CMK (cell line): ENCODE measurements around the gene GYPA.
"Not testable (repeated sequence)": the region's sequence is repeated elsewhere in the genome, so short reads cannot be mapped to it uniquely, and the experiment has no call there.

Experiments
- DNase-seq: peaks from one replicate; pipeline ENCODE4 v3.0.0-alpha.2; 2010; ENCODE audit warnings: low read depth

GYPA gene

DNA sequence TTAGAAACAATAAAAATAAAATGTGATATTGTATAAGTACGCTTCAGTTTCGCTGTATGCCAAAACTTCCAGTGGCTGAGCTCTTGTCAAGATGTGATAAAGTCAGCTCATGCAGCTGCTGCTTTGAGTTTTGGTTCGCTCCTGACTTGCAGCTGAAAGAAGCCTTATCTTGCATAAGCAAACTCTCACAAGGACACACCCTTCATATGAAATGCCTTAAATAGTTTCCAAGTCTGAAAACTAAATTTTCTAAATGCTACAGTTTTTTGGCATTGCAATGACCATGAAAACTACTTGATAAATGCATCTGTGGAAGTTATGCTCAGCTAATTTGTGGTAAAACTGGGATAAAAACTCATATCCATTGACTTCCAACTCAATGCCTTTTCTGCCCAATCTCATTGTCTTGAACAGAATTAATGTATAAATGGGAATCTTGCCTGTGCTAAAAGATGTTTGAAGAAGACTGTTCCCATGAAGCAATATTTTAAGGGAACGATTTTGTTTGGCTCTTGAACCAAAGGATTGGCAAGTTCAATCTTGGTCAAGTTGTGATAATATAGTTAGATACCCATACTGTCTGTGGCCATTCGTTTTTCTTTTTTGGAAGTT lies 11.7 kb downstream of the GYPA start:
- DNase-seq: not testable (repeated sequence)

DNA sequence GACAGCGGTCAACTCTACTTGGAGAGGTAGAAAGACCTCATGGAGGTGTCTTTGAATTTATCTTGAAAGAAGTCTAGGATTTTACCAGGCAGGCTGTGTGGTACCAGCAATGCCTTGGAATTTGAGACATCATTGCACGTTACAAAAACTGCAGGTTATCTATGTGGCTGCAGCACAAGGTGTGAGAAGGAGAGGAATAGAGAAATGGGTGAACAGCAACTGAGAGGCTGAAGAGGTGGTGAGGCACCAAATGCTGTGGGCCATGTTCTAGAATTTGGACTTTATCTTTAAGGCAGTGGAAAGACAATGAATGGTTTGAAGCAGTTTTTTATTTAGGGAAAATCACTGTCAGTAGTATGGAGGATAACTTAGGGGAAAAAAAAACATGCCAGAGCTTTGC lies 15.4 kb downstream of the GYPA start:
- not testable (repeated sequence) for DNase-seq

DNA sequence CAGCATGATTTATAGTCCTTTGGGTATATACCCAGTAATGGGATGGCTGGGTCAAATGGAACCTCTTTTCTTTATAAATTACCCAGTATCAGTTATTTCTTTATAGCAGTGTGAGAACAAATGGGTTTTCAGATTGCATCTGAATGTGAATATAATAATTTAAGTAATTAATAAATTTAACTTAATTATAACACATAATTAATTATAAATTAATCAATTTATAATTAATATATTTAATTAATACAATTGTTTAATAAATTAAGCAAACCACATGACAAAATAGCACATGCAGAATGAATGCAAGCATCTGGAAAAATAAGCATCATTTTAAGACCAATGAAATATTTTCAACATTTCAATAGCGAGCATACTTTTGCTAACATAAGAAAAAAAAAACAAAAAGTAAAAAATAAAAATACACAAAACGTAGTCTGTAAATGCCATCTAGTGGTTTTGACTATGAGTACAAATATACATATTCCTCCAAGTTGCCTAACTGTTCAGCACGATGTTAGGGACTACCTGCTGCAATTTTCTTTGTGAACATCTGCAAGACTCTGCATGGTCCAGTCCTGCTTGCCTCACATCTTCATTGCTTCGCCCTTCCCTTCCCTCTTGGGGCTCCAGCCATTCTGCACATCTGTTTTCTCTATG lies 16.4 kb downstream of the GYPA start:
- not testable (repeated sequence) for DNase-seq

DNA sequence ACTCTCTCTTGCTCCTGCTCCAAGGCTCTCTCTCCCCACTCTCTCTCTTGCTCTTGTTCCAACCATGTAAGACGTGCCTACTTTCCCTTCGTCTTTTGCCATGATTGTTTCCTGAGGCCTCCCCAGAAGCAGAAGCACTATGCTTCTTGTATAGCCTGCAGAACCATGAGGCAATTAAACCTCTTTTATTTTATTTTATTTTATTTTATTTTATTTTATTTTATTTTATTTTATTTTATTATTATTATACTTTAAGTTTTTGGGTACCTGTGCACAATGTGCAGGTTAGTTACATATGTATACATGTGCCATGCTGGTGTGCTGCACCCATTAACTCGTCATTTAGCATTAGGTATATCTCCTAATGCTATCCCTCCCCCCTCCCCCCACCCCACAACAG lies 17.2 kb downstream of the GYPA start:
- not testable (repeated sequence) for DNase-seq

DNA sequence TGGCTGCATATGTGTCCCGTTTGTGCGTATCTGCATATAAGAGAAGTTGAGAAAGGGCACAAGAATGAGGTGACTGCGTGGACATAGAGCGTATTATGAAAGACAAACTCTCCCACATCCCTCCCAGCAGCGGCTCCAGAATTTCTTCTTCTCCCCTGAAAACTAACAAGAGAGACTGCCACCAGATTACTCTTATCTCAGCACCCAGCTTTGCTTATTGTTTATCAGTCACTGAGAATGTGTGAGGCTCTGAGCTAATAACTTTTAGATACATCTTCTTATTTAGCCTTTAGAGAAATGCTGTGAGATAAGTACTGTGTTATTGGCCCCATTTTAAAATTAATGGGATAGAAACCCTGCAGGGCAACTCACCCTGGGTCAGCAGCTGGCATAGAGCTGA lies 20.8 kb downstream of the GYPA start:
- DNase-seq: not testable (repeated sequence)

DNA sequence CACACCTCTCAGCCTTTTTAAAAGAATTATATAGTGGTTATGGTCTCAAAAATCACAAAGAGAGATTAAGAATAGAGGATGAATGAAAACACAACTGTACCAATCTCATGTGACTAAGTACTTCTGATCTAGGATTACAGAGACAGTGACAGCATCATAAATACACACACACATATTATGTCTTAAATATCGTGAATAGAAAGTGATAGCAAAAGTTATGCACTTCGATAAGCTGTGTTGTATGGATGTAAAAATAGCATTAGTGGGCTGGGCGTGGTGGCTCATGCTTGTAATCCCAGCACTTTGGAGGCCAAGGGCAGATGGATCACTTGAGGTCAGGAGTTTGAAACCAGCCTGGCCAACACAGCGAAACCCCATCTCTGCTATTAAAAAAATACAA lies 25.0 kb downstream of the GYPA start:
- no peak for DNase-seq

DNA sequence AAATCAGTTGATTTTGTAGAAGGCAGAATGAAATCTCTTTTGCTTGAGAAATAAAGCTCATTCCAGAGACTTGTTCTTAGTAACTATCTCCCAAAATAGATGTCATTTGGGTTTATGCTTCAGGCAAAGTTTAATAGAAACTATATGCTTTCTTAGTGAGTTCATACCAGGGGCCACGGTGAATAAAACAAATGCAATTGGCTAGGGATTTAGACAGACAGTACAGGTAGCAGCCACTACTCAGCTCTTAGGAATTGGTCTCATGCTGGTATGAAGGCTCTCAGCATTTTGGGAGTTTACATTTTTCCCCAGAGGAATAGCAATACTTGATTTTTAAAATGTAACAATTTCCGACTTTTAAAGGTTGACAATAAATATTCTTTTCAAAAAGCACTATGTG lies 27.0 kb downstream of the GYPA start:
- DNase-seq: no peak

DNA sequence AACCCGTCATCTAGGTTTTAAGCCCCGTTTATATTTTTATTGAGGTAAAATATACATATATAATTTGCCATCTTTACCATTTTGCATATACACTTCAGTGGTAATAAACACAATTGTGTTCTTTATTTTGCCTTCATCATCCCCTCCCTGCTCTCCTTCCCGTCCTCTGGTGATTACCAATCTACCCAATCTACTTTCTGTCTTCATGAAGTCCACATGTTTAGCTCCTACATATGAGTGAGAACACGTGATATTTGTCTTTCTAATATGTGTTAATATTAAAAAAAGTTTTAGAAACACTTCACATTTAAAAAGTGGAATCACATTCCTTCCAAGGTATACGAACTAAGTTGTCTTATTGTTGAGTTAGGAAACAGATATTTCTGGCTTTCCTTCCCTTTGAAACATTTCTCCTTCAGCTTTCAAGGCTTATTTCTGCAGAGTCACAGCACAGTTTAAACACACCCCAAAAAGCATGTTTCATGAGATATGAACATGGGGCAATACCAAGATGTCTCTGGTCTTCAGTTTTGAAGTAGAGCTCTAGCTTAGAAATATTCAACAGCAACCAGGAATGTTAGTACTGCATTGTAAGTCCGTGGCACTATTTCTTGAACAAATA lies 35.9 kb downstream of the GYPA start:
- no peak for DNase-seq

DNA sequence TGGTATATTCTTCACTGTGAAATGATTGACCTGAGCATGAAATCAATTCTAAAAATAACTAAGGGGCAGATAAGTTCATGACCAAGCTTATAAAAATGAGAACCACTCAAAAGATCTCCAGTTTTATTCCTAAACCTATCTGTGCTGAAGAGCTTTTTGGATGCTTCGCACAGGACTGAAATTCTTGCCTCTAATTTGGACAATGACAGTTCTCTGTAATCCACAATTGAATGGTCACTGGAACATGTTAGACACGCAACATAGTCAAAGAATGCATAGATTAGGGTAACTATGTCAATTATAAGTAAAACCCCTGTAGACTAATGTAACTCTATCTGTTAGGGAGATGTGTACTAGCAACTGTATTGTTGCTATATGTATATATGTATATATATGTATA lies 42.7 kb downstream of the GYPA start:
- not testable (repeated sequence) for DNase-seq

DNA sequence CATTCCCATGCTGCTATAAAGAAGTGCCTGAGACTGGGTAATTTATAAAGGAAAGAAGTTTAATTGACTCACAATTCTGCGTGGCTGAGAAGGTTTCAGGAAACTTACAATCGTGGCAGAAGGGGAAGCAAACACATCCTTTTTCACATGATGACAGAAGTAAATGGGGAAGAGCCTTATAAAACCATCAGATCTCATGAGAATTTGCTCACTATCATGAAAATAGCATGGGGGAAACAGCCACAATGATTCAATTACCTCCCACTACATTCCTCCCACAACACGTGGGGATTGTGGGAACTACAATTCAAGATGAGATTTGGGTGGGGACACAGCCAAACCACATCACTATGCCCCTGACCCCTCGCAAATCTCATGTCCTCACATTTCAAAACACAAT lies 46.5 kb downstream of the GYPA start:
- DNase-seq: peak; percentile 5

DNA sequence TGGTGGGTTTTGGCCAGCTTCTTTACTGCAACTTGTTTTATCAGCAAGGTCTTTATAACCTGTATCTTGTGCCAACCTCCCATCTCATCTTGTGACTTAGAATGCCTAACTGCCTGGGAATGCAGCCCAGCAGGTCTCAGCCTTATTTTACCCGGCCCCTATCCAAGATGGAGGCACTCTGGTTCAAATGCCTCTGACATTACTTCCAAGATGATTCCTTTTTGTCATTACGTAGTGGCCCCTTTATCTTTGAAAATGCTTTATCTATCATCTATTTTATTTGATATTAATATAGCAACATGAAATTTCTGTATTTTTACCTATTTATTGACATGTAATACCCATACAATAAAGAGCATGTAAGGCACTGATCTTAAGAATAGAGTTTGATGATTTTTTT lies 49.3 kb downstream of the GYPA start:
- DNase-seq: not testable (repeated sequence)

DNA sequence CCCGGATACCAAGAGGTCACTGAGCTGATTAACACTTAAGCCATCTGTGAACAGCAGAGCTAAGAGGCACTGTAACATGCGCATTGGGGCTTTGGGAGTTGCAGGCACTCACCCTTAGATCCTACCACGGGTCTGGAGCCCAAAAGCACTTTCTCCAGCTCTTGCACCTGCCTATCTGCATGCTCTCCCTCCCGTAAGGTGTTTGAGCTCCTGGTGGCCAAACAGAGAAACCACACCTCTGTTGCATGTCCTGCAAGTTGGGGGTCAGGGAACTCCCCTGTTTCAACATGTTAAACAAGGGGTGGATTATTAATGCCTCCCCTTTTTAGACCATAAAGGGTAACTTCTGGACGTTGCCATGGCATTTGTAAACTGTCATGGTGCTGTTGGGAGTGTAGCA lies 49.8 kb downstream of the GYPA start:
- DNase-seq: no peak

DNA sequence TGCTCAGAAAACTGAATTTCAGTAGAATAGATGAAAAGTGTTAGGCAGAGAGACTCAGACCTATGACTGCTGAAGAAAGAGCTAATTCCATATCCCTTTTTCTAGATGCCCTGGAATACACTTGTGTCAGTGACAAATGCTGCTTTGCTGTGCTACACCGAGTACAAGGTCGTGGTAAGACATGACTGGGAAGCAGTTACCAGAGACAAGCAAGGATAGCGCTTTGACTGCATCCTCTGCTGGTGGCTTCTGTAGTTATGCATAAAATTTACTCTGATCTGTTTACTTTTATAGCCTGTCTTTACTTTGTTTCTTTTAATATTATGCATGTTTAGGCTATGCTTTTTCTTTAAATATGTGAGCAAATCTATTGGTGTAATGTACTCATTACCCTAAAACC lies 58.5 kb downstream of the GYPA start:
- DNase-seq: not testable (repeated sequence)

DNA sequence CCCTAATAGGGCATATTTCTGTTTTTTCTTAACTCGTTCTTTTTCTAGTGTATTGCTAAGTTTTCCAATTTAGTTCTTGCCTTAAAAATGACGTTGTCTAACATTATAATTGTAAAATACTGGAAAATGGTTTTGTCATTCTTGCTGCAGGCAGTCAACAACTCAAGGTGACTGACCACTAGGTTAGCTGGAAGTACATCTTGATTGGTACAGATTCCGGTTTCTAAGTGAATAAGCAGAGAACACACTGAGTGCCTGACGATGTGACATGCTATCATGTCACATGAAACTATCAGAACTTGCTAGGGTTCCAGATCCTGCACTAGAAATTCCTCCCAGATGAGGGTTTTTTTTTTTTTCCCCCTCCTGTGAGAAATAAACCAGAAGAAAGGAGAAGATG lies 60.4 kb downstream of the GYPA start:
- not testable (repeated sequence) for DNase-seq

DNA sequence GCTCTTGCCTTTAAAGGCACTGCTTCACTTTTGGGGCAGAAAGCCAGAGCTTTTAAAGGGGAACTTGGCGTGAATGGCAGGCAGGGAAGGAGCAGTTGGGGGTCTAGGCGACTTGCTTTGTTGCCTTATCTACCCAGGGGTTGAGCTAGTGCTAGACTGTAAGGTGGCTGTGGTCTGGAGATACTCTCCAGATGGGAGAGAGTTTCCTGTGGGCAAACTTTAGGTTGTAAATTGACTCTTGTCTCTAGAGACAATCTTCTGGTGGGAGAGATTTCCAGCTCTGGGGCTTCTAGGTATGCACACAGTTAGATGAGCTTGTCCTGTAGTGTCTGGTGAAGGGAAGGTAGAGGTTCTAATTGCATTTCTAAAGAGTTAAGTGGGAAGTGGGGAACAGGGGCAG lies 61.8 kb downstream of the GYPA start:
- DNase-seq: peak; percentile 45

DNA sequence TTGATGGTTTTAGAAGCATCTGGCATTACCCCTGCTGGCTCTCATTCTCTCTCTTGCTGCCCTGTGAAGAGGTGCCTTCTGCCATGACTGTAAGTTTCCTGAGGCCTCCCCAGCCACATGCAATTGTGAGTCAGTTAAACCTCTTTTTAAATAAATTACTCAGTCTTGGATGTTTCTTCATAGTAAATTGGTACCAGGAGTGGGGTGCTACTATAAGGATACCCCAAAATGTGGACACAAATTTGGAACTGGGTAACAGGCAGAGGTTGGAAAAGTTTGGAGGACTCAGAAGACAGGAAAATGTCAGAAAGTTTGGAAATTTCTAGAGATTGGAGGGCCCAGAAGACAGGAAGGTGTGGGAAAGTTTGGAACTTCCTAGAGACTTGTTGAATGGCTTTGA lies 79.0 kb downstream of the GYPA start:
- not testable (repeated sequence) for DNase-seq

DNA sequence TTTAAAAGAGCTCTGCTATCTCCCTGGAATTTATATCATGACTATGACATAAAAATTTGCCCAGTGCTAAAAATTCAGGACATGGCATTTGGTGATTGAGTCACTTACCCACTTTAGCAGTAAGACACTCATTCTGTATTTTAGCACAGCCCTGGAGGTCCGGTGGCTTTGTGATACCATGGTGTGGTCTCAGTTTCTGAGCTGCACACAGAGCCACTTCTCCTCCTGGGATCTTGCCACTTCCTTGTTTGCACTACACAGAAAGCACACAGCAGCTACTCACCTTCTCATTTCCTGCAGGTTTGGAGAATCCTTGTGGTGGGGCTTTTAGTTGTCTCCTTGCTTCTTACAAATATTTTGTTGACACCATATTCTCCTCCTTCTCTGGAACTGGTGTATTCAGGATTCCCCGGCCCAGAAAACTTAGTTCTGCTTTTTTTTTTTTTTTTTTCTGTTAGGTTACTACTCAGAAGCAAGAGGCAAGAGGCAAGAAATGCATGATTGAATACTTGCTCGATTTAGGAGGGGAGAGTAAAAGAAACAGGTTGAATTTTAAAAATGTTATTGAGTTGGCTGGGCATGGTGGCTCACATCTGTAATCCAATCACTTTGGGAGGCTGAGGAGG lies 80.2 kb downstream of the GYPA start:
- not testable (repeated sequence) for DNase-seq
